Panc1 (cell line): ENCODE results near the gene ADAT1.

Experiments
- CTCF ChIP-seq: fragments of 450-650 bp; IDR thresholded peaks from 2 replicates; pipeline ENCODE4 v1.5.1; 2017; ENCODE audit warnings: mild to moderate bottlenecking
- POLR2AphosphoS5 ChIP-seq: IDR thresholded peaks from 2 replicates; pipeline ENCODE4 v1.6.1; 2012; ENCODE audit warnings: mild to moderate bottlenecking, low read depth, low read length, moderate library complexity
- REST ChIP-seq, 2 experiments: IDR thresholded peaks; 2 replicates each; pipeline ENCODE4 v1.6.1; 2011 to 2012; ENCODE audit warnings: low read depth in 2 of 2, control low read depth in 1 of 2, low read length in 1 of 2, mild to moderate bottlenecking in 1 of 2, moderate library complexity in 1 of 2; ENCODE audit not compliant: insufficient read depth in 1 of 2
- TCF7L2 ChIP-seq: IDR thresholded peaks from 2 replicates; pipeline ENCODE4 v1.6.1; 2011; ENCODE audit warnings: mild to moderate bottlenecking, low read depth, low read length, inconsistent platforms

- TF ChIP-seq POLR2AphosphoS5, result no peak
- no peak for TF ChIP-seq CTCF
- TF ChIP-seq TCF7L2, result no peak
- peak; percentile 62 to 66; a peak in 3 of 4 replicates for TF ChIP-seq REST (IDR thresholded peaks at IDR 0.05; ENCODE audit: insufficient read depth in 1 of 2, low read depth in 2 of 2, low read length in 1 of 2)
These were observed 56.3 kb downstream of the ADAT1 start for GRCh38 chr16:75566758-75567255.
